ENCODE measurements around the gene EWSR1. TPM values are rescaled to one million over a fixed set of nuclear protein-coding genes. Genes with fewer than 3 reads are reported as not detected.
"Not testable (repeated sequence)": the region's sequence is repeated elsewhere in the genome, so short reads cannot be mapped to it uniquely, and the experiment has no call there.

EWSR1 gene
- total and polyA plus RNA-seq, 7 experiments from 2014 or later = 189 to 366 (median 263) TPM

GRCh38 chr22:29344137-29344536 lies 76.1 kb downstream of the EWSR1 start:
- Histone ChIP-seq H3K4me1 (ENCODE audit: control insufficient read depth in 2 of 2, insufficient read depth in 2 of 2, low read length in 2 of 2) (no peaks in the 10 kb centered on the region), H3K9me3 (ENCODE audit: control insufficient read depth in 2 of 3, low read length in 3 of 3) (no peaks in the 10 kb centered on the region), H3K4me3 (ENCODE audit: low read length) (no peak overlapping the region), H3K27me3 (ENCODE audit: control insufficient read depth in 2 of 2, insufficient read depth in 2 of 2, low read length in 2 of 2) (no peaks in the 10 kb centered on the region), H3K27ac (ENCODE audit: low read depth, low read length) (no peak overlapping the region), H3K36me3 (ENCODE audit: control insufficient read depth in 2 of 3, insufficient read depth in 3 of 3, low read length in 3 of 3) (peaks cover 11 to 87% (median 13%) of the 10 kb centered on the region in 3 experiments)
- peaks cover 18 to 63% (median 24%) of the 10 kb centered on the region in 5 donors for H3K36me3 Mint-ChIP-seq
- no peak overlapping the region for H3K4me3 Mint-ChIP-seq
- peaks cover 0 to 2% (median 0%) of the 10 kb centered on the region in 7 donors for H3K4me1 Mint-ChIP-seq
- H3K27me3 Mint-ChIP-seq = no peaks in the 10 kb centered on the region
- ChIA-PET POLR2A (no interaction called here), CTCF (interaction anchor here (0.7 kb wide), 1 partner anchor 248 kb away, joined by 4 read pairs; no protein-coding TSS in a partner anchor)
- no peak for ATAC-seq
- H3K9me3 Mint-ChIP-seq = no peaks in the 10 kb centered on the region
- intact Hi-C loops (cut with micrococcal nuclease) = no loop called here
- DNase-seq = no peak
- H3K27ac Mint-ChIP-seq = no peak overlapping the region

GRCh38 chr22:29344889-29345288 lies 76.8 kb downstream of the EWSR1 start:
- H3K9me3 Mint-ChIP-seq; intact Hi-C loops (cut with micrococcal nuclease); DNase-seq; H3K4me3 Mint-ChIP-seq; H3K27ac Mint-ChIP-seq; H3K9me3 ChIP-seq (ENCODE audit: control insufficient read depth in 2 of 3, low read length in 3 of 3); H3K4me3 ChIP-seq (ENCODE audit: low read length); H3K27me3 Mint-ChIP-seq; ATAC-seq; H3K4me1 ChIP-seq (ENCODE audit: control insufficient read depth in 2 of 2, insufficient read depth in 2 of 2, low read length in 2 of 2); H3K4me1 Mint-ChIP-seq; H3K27me3 ChIP-seq (ENCODE audit: control insufficient read depth in 2 of 2, insufficient read depth in 2 of 2, low read length in 2 of 2); H3K27ac ChIP-seq (ENCODE audit: low read depth, low read length): not testable (repeated sequence)
- CTCF ChIA-PET = interaction anchor here (0.7 kb wide), 1 partner anchor 249 kb away, joined by 4 read pairs; no protein-coding TSS in a partner anchor
- H3K36me3 Mint-ChIP-seq = peaks cover 20 to 57% (median 22%) of the 10 kb centered on the region in 5 donors
- peaks cover 10 to 87% (median 13%) of the 10 kb centered on the region in 3 experiments for H3K36me3 ChIP-seq (ENCODE audit: control insufficient read depth in 2 of 3, insufficient read depth in 3 of 3, low read length in 3 of 3)
- POLR2A ChIA-PET = interaction anchor here (0.7 kb wide), 1 partner anchor 1360 kb away, joined by 3 read pairs; no protein-coding TSS in a partner anchor

- H3K36me3 Mint-ChIP-seq = peaks cover 20 to 56% (median 27%) of the 10 kb centered on the region in 5 donors
- no peak overlapping the region for H3K27ac ChIP-seq (ENCODE audit: low read depth, low read length)
- no peaks in the 10 kb centered on the region for H3K4me1 ChIP-seq (ENCODE audit: control insufficient read depth in 2 of 2, insufficient read depth in 2 of 2, low read length in 2 of 2)
- intact Hi-C loops (cut with micrococcal nuclease) = no loop called here
- H3K9me3 Mint-ChIP-seq = no peaks in the 10 kb centered on the region
- H3K27me3 ChIP-seq (ENCODE audit: control insufficient read depth in 2 of 2, insufficient read depth in 2 of 2, low read length in 2 of 2) = no peaks in the 10 kb centered on the region
- H3K27ac Mint-ChIP-seq = no peak overlapping the region
- H3K4me1 Mint-ChIP-seq = peaks cover 0 to 2% (median 0%) of the 10 kb centered on the region in 7 donors
- ChIA-PET POLR2A (no interaction called here), CTCF (no interaction called here)
- H3K4me3 Mint-ChIP-seq = no peak overlapping the region
- no peak for ATAC-seq
- H3K4me3 ChIP-seq (ENCODE audit: low read length) = no peak overlapping the region
- H3K9me3 ChIP-seq (ENCODE audit: control insufficient read depth in 2 of 3, low read length in 3 of 3) = no peaks in the 10 kb centered on the region
- DNase-seq = no peak
- H3K36me3 ChIP-seq (ENCODE audit: control insufficient read depth in 2 of 3, insufficient read depth in 3 of 3, low read length in 3 of 3) = peaks cover 4 to 87% (median 16%) of the 10 kb centered on the region in 3 experiments
- H3K27me3 Mint-ChIP-seq = no peaks in the 10 kb centered on the region
These were observed 77.9 kb downstream of the EWSR1 start for GRCh38 chr22:29345932-29346331.

- Mint-ChIP-seq H3K36me3 (peaks cover 20 to 63% (median 27%) of the 10 kb centered on the region in 5 donors), H3K9me3 (no peaks in the 10 kb centered on the region), H3K4me1 (peaks cover 0 to 2% (median 0%) of the 10 kb centered on the region in 7 donors), H3K4me3 (no peak overlapping the region), H3K27me3 (no peaks in the 10 kb centered on the region), H3K27ac (peak overlapping the region in 1 of 9 donors; percentile 15)
- no peak for DNase-seq
- CTCF ChIA-PET = no interaction called here
- POLR2A ChIA-PET = no interaction called here
- no peaks in the 10 kb centered on the region for H3K9me3 ChIP-seq (ENCODE audit: control insufficient read depth in 2 of 3, low read length in 3 of 3)
- ATAC-seq = no peak
- no peaks in the 10 kb centered on the region for H3K27me3 ChIP-seq (ENCODE audit: control insufficient read depth in 2 of 2, insufficient read depth in 2 of 2, low read length in 2 of 2)
- no peak overlapping the region for H3K27ac ChIP-seq (ENCODE audit: low read depth, low read length)
- peaks cover 4 to 87% (median 22%) of the 10 kb centered on the region in 3 experiments for H3K36me3 ChIP-seq (ENCODE audit: control insufficient read depth in 2 of 3, insufficient read depth in 3 of 3, low read length in 3 of 3)
- no peaks in the 10 kb centered on the region for H3K4me1 ChIP-seq (ENCODE audit: control insufficient read depth in 2 of 2, insufficient read depth in 2 of 2, low read length in 2 of 2)
- no peak overlapping the region for H3K4me3 ChIP-seq (ENCODE audit: low read length)
- intact Hi-C loops (cut with micrococcal nuclease) = no loop called here
These were observed 78.6 kb downstream of the EWSR1 start for GRCh38 chr22:29346659-29347058.

DNA sequence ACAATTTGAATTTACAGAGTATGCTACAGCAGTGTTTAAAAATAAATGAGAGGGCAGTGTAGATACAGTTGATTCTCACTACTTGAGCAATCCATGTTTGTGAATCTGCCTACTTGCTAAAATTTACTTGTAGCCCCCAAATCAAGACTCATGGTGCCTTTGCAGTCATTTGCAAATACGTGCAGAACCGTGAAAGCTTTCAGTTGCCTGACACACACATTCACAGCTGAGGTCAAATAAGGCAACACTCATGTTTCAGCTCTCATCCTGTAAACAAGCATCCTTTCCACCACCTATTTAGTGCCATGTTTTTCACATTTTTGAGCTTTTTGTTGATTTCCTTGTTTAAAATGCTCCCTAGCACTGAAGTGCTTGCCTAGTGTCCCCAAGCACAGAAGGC lies 80.0 kb downstream of the EWSR1 start:
- H3K27me3 ChIP-seq (ENCODE audit: control insufficient read depth in 2 of 2, insufficient read depth in 2 of 2, low read length in 2 of 2) = no peaks in the 10 kb centered on the region
- no peaks in the 10 kb centered on the region for H3K27me3 Mint-ChIP-seq
- CTCF ChIA-PET = no interaction called here
- no peak overlapping the region for H3K4me3 Mint-ChIP-seq
- no peak overlapping the region for H3K4me3 ChIP-seq (ENCODE audit: low read length)
- H3K36me3 ChIP-seq (ENCODE audit: control insufficient read depth in 2 of 3, insufficient read depth in 3 of 3, low read length in 3 of 3) = peaks cover 8 to 87% (median 22%) of the 10 kb centered on the region in 3 experiments
- POLR2A ChIA-PET = no interaction called here
- H3K36me3 Mint-ChIP-seq = peaks cover 14 to 61% (median 21%) of the 10 kb centered on the region in 5 donors
- H3K4me1 ChIP-seq (ENCODE audit: control insufficient read depth in 2 of 2, insufficient read depth in 2 of 2, low read length in 2 of 2) = no peaks in the 10 kb centered on the region
- H3K27ac ChIP-seq (ENCODE audit: low read depth, low read length) = no peak overlapping the region
- intact Hi-C loops (cut with micrococcal nuclease) = no loop called here
- H3K9me3 ChIP-seq (ENCODE audit: control insufficient read depth in 2 of 3, low read length in 3 of 3) = no peaks in the 10 kb centered on the region
- no peaks in the 10 kb centered on the region for H3K9me3 Mint-ChIP-seq
- DNase-seq (no peak), ATAC-seq (no peak)
- peaks cover 0 to 2% (median 0%) of the 10 kb centered on the region in 7 donors for H3K4me1 Mint-ChIP-seq
- H3K27ac Mint-ChIP-seq = peak overlapping the region in 1 of 9 donors; percentile 79

GRCh38 chr22:29348956-29349355 lies 80.9 kb downstream of the EWSR1 start:
- Mint-ChIP-seq H3K27me3 (no peaks in the 10 kb centered on the region), H3K36me3 (peaks cover 14 to 67% (median 20%) of the 10 kb centered on the region in 5 donors), H3K27ac (peak overlapping the region in 1 of 9 donors; percentile 36), H3K4me3 (no peak overlapping the region), H3K9me3 (no peaks in the 10 kb centered on the region), H3K4me1 (peaks cover 0 to 2% (median 0%) of the 10 kb centered on the region in 7 donors)
- Histone ChIP-seq H3K36me3 (ENCODE audit: control insufficient read depth in 2 of 3, insufficient read depth in 3 of 3, low read length in 3 of 3) (peaks cover 15 to 89% (median 22%) of the 10 kb centered on the region in 3 experiments), H3K4me1 (ENCODE audit: control insufficient read depth in 2 of 2, insufficient read depth in 2 of 2, low read length in 2 of 2) (no peaks in the 10 kb centered on the region), H3K9me3 (ENCODE audit: control insufficient read depth in 2 of 3, low read length in 3 of 3) (no peaks in the 10 kb centered on the region), H3K27me3 (ENCODE audit: control insufficient read depth in 2 of 2, insufficient read depth in 2 of 2, low read length in 2 of 2) (no peaks in the 10 kb centered on the region), H3K27ac (ENCODE audit: low read depth, low read length) (no peak overlapping the region), H3K4me3 (ENCODE audit: low read length) (no peak overlapping the region)
- ChIA-PET CTCF (no interaction called here), POLR2A (no interaction called here)
- intact Hi-C loops (cut with micrococcal nuclease) = no loop called here
- ATAC-seq (no peak), DNase-seq (no peak)
